Tibial nerve (tissue), 4 donors: Measurements from ENCODE around the gene ZNF865.

ENCODE experiments used
- EP300 ChIP-seq, 2 donors: sonication (generic); formaldehyde crosslinking; IDR thresholded peaks; one replicate each; pipeline ENCODE4 v1.6.1; 2017; ENCODE audit warnings: antibody characterized with exemption in 2 of 2, mild to moderate bottlenecking in 1 of 2
- TF ChIP-seq, protein P1 (sequence below), 5 experiments: fragments of 200-600 bp in 3 of 5; fragments of 450-650 bp in 2 of 5; sonication (generic) in 3 of 5; IDR thresholded peaks; one replicate each; pipeline ENCODE4 v1.5.1; 2016 to 2019; ENCODE audit warnings: antibody characterized with exemption in 5 of 5, mild to moderate bottlenecking in 3 of 5, moderate library complexity in 2 of 5

DNA sequence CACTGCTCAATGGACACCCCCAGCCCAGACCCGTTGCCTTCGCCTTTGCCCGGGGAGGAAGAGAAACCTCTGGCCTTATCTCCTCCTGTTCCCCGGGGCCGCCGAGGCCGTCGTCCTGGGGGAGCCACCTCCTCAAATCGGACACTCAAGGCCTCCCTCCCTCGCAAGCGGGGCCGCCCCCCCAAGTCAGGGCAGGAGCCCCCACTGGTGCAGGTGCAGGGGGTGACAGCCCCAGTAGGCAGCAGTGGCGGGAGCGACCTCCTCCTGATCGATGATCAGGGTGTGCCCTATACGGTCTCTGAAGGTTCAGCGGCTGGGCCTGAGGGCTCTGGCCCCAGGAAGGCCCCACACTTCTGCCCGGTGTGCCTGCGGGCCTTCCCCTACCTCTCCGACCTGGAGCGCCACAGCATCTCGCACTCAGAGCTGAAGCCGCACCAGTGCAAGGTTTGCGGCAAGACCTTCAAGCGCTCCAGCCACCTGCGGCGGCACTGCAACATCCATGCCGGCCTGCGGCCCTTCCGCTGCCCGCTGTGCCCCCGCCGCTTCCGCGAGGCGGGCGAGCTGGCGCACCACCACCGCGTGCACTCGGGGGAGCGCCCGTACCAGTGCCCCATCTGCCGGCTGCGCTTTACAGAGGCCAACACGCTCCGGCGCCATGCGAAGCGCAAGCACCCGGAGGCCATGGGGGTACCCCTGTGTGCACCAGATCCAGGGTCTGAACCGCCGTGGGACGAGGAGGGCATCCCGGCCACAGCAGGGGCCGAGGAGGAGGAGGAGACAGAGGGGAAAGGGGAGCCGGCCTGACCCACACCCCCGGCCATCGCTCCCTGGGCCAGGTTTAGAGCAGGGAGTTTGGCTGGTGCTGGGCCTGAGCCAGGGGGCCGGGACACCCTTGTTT is 3.1 kb upstream of the ZNF865 start:
- TF ChIP-seq, protein P1, sequence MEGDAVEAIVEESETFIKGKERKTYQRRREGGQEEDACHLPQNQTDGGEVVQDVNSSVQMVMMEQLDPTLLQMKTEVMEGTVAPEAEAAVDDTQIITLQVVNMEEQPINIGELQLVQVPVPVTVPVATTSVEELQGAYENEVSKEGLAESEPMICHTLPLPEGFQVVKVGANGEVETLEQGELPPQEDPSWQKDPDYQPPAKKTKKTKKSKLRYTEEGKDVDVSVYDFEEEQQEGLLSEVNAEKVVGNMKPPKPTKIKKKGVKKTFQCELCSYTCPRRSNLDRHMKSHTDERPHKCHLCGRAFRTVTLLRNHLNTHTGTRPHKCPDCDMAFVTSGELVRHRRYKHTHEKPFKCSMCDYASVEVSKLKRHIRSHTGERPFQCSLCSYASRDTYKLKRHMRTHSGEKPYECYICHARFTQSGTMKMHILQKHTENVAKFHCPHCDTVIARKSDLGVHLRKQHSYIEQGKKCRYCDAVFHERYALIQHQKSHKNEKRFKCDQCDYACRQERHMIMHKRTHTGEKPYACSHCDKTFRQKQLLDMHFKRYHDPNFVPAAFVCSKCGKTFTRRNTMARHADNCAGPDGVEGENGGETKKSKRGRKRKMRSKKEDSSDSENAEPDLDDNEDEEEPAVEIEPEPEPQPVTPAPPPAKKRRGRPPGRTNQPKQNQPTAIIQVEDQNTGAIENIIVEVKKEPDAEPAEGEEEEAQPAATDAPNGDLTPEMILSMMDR (IDR thresholded peaks at IDR 0.05), result no peak
- TF ChIP-seq EP300 (IDR thresholded peaks at IDR 0.05), result no peak
